DOHH2 (cell line): ENCODE data around the gene STK32C.

Experiments
- H3F3A ChIP-seq: fragments of 200-600 bp; sonication (generic), shearing (Covaris generic); 2 replicates; pipeline ENCODE4 v1.6.0; 2016; ENCODE audit warnings: antibody characterized with exemption, mild to moderate bottlenecking; ENCODE audit not compliant: control insufficient read depth, insufficient read depth
- H3K27ac ChIP-seq: fragments of 200-600 bp; sonication (generic); 2 replicates; pipeline ENCODE4 v1.5.1; 2014; ENCODE audit warnings: low read depth, mild to moderate bottlenecking, low read length, moderate library complexity
- H3K27me3 ChIP-seq: fragments of 200-600 bp; sonication (generic); 2 replicates; pipeline ENCODE4 v1.6.1; 2014; ENCODE audit warnings: mild to moderate bottlenecking, low read length, mixed read lengths; ENCODE audit not compliant: control insufficient read depth
- H3K36me3 ChIP-seq: fragments of 200-600 bp; sonication (generic); 2 replicates; pipeline ENCODE4 v1.6.1; 2014; ENCODE audit warnings: mild to moderate bottlenecking, low read length, moderate library complexity, mixed read lengths; ENCODE audit not compliant: control insufficient read depth
- H3K4me1 ChIP-seq: fragments of 200-600 bp; sonication (generic); 2 replicates; pipeline ENCODE4 v1.6.1; 2014; ENCODE audit warnings: mild to moderate bottlenecking, low read length, mixed read lengths; ENCODE audit not compliant: control insufficient read depth
- H3K4me2 ChIP-seq: fragments of 200-600 bp; sonication (generic); 2 replicates; pipeline ENCODE4 v1.6.0; 2014; ENCODE audit warnings: mild to moderate bottlenecking, low read length, moderate library complexity
- H3K4me3 ChIP-seq: fragments of 200-600 bp; sonication (generic); 2 replicates; pipeline ENCODE4 v1.5.1; 2014; ENCODE audit warnings: mild to moderate bottlenecking, low read length, mixed read lengths
- H3K79me2 ChIP-seq: fragments of 200-600 bp; sonication (generic); 2 replicates; pipeline ENCODE4 v1.6.1; 2014; ENCODE audit warnings: mild to moderate bottlenecking, low read length, mixed read lengths; ENCODE audit not compliant: control insufficient read depth
- H3K9me2 ChIP-seq: fragments of 200-600 bp; sonication (generic); replicated peaks from 2 replicates; pipeline ENCODE4 v1.6.1; 2014; ENCODE audit warnings: mild to moderate bottlenecking, low read length, mixed read lengths; ENCODE audit not compliant: control insufficient read depth
- H3K9me3 ChIP-seq: fragments of 200-600 bp; sonication (generic); 2 replicates; pipeline ENCODE4 v1.6.1; 2014; ENCODE audit warnings: antibody characterized with exemption, low read length, mixed read lengths; ENCODE audit not compliant: control insufficient read depth, insufficient read depth
- H4K20me1 ChIP-seq: fragments of 200-600 bp; sonication (generic); 2 replicates; pipeline ENCODE4 v1.6.0; 2014; ENCODE audit warnings: low read depth, mild to moderate bottlenecking, antibody characterized with exemption, low read length, moderate library complexity; ENCODE audit not compliant: control insufficient read depth, insufficient read depth
- EZH2phosphoT487 ChIP-seq: fragments of 200-600 bp; sonication (generic); IDR thresholded peaks from 2 replicates; pipeline ENCODE4 v1.6.1; 2017; ENCODE audit warnings: borderline replicate concordance, mild to moderate bottlenecking, antibody characterized with exemption, low read length, moderate library complexity, mixed read lengths
- TF ChIP-seq, protein P1 (sequence below): fragments of 200-600 bp; sonication (generic); IDR thresholded peaks from one replicate; pipeline ENCODE4 v1.5.1; 2014; ENCODE audit warnings: antibody characterized with exemption, mild to moderate bottlenecking, low read depth, low read length; ENCODE audit not compliant: poor library complexity, severe bottlenecking

The STK32C gene

GRCh38 chr10:132204781-132205473 is 102.8 kb downstream of the STK32C start:
- Histone ChIP-seq H3F3A (no peaks in the 10 kb centered on the region), H3K9me3 (no peaks in the 10 kb centered on the region), H4K20me1 (no peaks in the 10 kb centered on the region), H3K4me2 (no peak overlapping the region), H3K9me2 (no peaks in the 10 kb centered on the region), H3K4me1 (no peaks in the 10 kb centered on the region), H3K4me3 (no peak overlapping the region), H3K27ac (no peak overlapping the region), H3K27me3 (no peaks in the 10 kb centered on the region), H3K79me2 (no peaks in the 10 kb centered on the region), H3K36me3 (no peaks in the 10 kb centered on the region)
- no peak for TF ChIP-seq EZH2phosphoT487
- TF ChIP-seq, protein P1, sequence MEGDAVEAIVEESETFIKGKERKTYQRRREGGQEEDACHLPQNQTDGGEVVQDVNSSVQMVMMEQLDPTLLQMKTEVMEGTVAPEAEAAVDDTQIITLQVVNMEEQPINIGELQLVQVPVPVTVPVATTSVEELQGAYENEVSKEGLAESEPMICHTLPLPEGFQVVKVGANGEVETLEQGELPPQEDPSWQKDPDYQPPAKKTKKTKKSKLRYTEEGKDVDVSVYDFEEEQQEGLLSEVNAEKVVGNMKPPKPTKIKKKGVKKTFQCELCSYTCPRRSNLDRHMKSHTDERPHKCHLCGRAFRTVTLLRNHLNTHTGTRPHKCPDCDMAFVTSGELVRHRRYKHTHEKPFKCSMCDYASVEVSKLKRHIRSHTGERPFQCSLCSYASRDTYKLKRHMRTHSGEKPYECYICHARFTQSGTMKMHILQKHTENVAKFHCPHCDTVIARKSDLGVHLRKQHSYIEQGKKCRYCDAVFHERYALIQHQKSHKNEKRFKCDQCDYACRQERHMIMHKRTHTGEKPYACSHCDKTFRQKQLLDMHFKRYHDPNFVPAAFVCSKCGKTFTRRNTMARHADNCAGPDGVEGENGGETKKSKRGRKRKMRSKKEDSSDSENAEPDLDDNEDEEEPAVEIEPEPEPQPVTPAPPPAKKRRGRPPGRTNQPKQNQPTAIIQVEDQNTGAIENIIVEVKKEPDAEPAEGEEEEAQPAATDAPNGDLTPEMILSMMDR: no peak

- Histone ChIP-seq H3K4me2 (no peak overlapping the region), H3K4me1 (no peaks in the 10 kb centered on the region), H3K9me2 (no peaks in the 10 kb centered on the region), H3K4me3 (no peak overlapping the region), H3K36me3 (no peaks in the 10 kb centered on the region), H3K27ac (no peak overlapping the region), H3K79me2 (no peaks in the 10 kb centered on the region), H3K27me3 (no peaks in the 10 kb centered on the region), H3F3A (no peaks in the 10 kb centered on the region), H4K20me1 (no peaks in the 10 kb centered on the region), H3K9me3 (no peaks in the 10 kb centered on the region)
- TF ChIP-seq, protein P1: no peak
- TF ChIP-seq EZH2phosphoT487: no peak
Measured at GRCh38 chr10:132204078-132204780, 103.5 kb downstream of the STK32C start.

DNA sequence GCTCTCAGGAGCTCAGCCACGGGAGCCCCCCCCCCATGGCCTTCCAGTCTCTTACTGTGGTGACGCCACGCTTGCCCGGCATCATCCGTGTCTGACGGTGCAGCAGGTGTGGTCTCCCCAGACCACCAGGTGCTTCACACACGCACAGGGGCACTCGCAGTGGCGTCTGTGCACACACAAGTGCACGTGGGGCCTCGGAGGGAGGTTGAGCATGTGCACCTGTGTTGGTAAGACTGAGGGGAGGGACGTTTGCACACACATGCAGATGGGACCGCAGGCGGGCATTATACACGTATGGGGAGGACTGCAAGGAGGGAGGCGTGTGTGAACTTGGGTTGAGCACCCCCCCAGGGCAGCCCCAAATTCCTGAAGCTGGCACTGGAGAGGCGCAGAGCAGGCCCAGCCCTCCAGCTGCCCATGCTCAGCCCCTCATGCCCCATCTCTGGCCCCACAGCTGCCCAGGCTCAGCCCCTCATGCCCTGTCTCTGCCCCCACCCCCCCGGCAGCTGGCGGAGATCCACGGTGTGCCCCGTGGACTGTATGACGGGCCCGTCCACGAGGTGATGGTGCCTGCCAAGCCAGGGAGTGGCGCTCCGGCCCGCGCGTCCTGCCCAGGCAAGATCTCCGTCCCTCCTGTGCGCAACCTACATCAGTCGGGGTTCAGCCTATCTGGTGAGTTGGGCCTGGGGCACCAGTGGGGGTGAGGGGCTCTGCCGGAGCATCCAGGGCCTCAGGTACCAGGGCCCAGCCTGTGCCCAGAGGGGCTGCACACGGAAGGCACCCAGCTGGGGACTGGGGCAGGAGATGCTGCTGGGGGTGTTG is 104.3 kb downstream of the STK32C start:
- Histone ChIP-seq H4K20me1 (no peaks in the 10 kb centered on the region), H3K9me2 (no peaks in the 10 kb centered on the region), H3K4me2 (no peak overlapping the region), H3K27ac (no peak overlapping the region), H3K9me3 (no peaks in the 10 kb centered on the region), H3F3A (no peaks in the 10 kb centered on the region), H3K4me3 (no peak overlapping the region), H3K36me3 (no peaks in the 10 kb centered on the region), H3K4me1 (no peaks in the 10 kb centered on the region), H3K79me2 (no peaks in the 10 kb centered on the region), H3K27me3 (no peaks in the 10 kb centered on the region)
- TF ChIP-seq, protein P1: no peak
- no peak for TF ChIP-seq EZH2phosphoT487
